Measurements from ENCODE around the gene KASH5. TPM values are rescaled to one million over a fixed set of nuclear protein-coding genes. Genes with fewer than 3 reads are reported as not detected.

KASH5 gene
- total and polyA plus RNA-seq, 2 of the 13 experiments (the other 11 are each of a cell fraction or from before 2014, with no cell fraction given) = not detected

GRCh38 chr19:49356382-49356781, 31.7 kb upstream of the KASH5 start:
- FAIRE-seq = no peak
- ChIA-PET CTCF (ENCODE audit: low intra/inter-chr PET ratio, low total read pairs) (no interaction called here), POLR2A (no interaction called here)
- Histone ChIP-seq H3K27ac (ENCODE audit: extremely low read length, insufficient read depth, low read length) (no peak overlapping the region), H3K4me2 (ENCODE audit: low read depth, low read length) (0 out of 2 replicates have a peak overlapping the region, but pooled peaks have one; percentile 6), H3K9ac (ENCODE audit: insufficient read depth, low read depth, low read length) (peak overlapping the region; percentile 14; the same call in 1 of the 2 replicates), H3K9me3 (ENCODE audit: low read length) (no peaks in the 10 kb centered on the region), H3K4me1 (ENCODE audit: insufficient read depth, low read length) (peaks cover 22% of the 10 kb centered on the region), H4K20me1 (ENCODE audit: insufficient read depth, low read length) (no peaks in the 10 kb centered on the region), H3K79me2 (ENCODE audit: insufficient read depth, low read length) (no peaks in the 10 kb centered on the region), H3K27me3 (ENCODE audit: control insufficient read depth in 1 of 2, insufficient read depth in 2 of 2, low read length in 2 of 2) (no peaks in the 10 kb centered on the region), H2AFZ (ENCODE audit: low read length) (no peak overlapping the region), H3K4me3 (replicated peaks in 1 of 3; ENCODE audit: insufficient read depth in 1 of 3, low read depth in 2 of 3, low read length in 3 of 3) (no peak overlapping the region), H3K36me3 (replicated peaks in 1 of 2; ENCODE audit: control insufficient read depth in 1 of 2, insufficient read depth in 2 of 2, low read length in 2 of 2) (peaks cover 1 to 4% of the 10 kb centered on the region in 2 experiments; a peak in 1 of 5 replicates)
- 63% methylated on average over 7 of the region's 7 CpGs for WGBS (ENCODE audit: low lambda C conversion rate)
- ATAC-seq = no peak; the same call in 2 of the 3 replicates
- in situ Hi-C loops (cut with HindIII; ENCODE audit: extremely low pct_ligation_motif_present, low pct_unique_long_range_greater_than_20kb) (no loop called here), intact Hi-C loops (cut with micrococcal nuclease; ENCODE audit: unreplicated experiment) (no loop called here)
- no peak for DNase-seq (ENCODE audit: low spot score)
- no peak for TF ChIP-seq CSRNP2 (CRISPR knock-in tag; conservative IDR thresholded peaks at IDR 0.05; ENCODE audit: low read depth)
- no peak for TF ChIP-seq SOX13 (IDR thresholded peaks at IDR 0.05)
- TF ChIP-seq SOX13 (CRISPR knock-in tag; conservative IDR thresholded peaks at IDR 0.05 in 1 of 2, IDR thresholded peaks at IDR 0.05 in 1 of 2) = no peak
- no peak for TF ChIP-seq GZF1 (CRISPR knock-in tag; IDR thresholded peaks at IDR 0.05)
- TF ChIP-seq NR2F6 (IDR thresholded peaks at IDR 0.05) = peak; percentile 45; the same call in 1 of the 2 replicates
- TF ChIP-seq NR2F6 (CRISPR knock-in tag; IDR thresholded peaks at IDR 0.05) = no peak
- no peak for TF ChIP-seq ZFP91 (CRISPR knock-in tag; IDR thresholded peaks at IDR 0.05; ENCODE audit: borderline replicate concordance)
- TF ChIP-seq RARA (CRISPR knock-in tag; IDR thresholded peaks at IDR 0.05) = peak; percentile 71
- 0 out of 2 replicates have a peak, but pooled peaks have one; percentile 23 for TF ChIP-seq ELF3 (CRISPR knock-in tag; IDR thresholded peaks at IDR 0.05)
- no peak for TF ChIP-seq SYNCRIP (IDR thresholded peaks at IDR 0.05; ENCODE audit: insufficient read depth, low read depth, low read length)
- TF ChIP-seq STAT5B (CRISPR knock-in tag; IDR thresholded peaks at IDR 0.05) = no peak
- no peak for TF ChIP-seq ZBTB21 (CRISPR knock-in tag; IDR thresholded peaks at IDR 0.05)
- no TSS peak for BruUV-seq (replicated peaks)

All from HepG2 (cell line).